HG03565 (cell line): ENCODE measurements around the gene PSMC2.
"Not testable (repeated sequence)": the region's sequence is repeated elsewhere in the genome, so short reads cannot be mapped to it uniquely, and the experiment has no call there.

ENCODE experiments used
- ATAC-seq: cut with Tn5 transposase; IDR thresholded peaks from one replicate; pipeline ENCODE4 v1.9.1; 2021; ENCODE audit warnings: mild to moderate bottlenecking, moderate library complexity; ENCODE audit not compliant: unreplicated experiment

PSMC2 gene

DNA sequence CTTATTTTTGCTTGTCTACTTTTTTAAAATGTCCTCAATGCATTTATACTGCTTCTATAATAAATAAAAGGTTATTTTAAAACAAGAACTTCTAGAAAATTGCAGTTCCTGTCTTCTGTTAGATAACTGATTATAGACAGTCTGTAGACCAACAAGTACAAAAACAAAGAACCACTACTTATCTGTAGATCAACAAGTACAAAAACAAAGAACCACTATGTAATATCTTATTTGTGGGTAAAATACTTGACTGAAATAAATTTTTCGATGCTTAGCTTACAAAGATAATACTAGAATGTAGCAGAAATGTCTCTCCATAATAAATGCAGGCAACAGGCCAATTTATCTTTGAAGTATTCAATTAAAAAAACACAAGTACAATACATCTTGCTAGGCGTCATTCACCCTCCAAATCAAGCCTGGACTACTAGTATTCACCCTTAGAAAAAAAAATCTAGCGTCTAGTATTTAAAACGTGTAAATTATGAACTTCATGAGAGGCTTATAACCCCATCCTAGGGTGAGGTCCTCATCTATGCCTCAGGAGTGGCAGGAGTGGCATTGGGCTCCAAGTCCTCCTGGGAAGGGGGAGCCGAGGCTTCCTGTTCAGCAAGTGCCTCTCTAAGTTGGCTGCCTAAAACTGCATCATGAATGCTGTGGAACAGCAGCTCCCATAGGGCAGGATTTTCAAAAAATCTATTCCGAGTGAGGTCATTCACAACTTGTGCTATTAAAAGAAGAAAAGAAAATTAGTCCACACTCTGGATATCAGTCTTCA lies 26.6 kb downstream of the PSMC2 start:
- no peak for ATAC-seq

DNA sequence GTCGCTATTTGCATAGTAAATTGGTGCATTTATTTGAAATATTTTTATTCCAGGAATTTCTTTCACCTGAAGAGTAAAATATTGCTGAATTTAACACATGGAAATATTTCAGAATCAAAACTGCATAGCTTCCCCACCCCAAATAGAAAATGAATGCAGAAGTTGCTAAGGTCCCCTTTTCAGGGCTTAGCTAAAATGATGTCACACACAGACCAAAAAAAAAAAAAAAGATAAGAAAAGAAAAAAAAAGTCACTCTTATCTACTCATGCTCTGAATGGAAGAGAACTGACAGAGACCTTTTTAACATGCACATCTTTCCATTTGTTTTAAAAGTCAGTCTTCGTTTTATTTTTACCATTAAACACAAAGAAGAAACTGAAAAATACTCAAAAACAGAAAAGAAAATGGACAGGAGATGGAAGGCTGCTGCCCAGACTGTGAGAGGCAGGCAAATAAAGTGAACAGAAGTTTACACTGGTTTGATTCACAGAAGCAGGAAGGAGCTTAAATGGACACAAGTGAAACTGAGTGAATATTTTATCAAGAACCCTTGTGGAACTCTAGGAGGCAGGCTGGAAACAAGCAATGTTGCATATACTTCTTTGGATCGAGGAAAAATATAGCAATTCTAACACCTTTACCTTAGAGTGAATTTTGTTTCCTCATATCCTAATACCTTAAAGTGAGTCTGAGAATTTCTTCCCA lies 32.0 kb downstream of the PSMC2 start:
- ATAC-seq: no peak

DNA sequence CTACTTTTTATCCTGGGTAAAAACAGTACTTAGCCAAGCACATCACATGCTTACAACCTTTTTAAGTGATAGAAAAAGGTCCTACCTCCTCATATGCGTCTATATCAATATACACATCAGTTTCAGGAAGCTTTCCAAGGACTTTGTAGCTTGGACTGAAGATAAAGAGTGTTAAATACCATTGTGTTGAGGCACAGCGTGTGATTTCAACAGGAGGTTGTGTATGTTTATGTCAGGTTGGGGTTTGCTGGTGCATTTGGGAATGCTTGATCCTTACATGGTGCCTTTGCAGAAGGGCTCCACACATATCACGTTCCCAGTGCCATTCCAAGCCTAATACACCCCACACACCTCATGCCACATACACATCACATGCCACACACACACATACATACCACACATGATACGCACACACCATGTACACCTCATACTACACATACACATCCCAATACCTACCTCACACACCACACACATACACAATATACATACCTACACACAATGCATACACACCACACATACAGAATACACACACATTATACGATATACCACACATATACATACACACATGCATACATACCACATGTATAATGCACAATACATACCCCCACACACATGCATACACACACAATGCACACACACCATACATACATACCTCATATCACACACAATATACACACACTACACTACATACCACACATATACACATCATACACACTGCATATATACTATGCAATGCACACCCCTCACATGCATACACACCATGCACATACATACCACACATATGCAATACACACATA lies 33.1 kb downstream of the PSMC2 start:
- no peak for ATAC-seq

DNA sequence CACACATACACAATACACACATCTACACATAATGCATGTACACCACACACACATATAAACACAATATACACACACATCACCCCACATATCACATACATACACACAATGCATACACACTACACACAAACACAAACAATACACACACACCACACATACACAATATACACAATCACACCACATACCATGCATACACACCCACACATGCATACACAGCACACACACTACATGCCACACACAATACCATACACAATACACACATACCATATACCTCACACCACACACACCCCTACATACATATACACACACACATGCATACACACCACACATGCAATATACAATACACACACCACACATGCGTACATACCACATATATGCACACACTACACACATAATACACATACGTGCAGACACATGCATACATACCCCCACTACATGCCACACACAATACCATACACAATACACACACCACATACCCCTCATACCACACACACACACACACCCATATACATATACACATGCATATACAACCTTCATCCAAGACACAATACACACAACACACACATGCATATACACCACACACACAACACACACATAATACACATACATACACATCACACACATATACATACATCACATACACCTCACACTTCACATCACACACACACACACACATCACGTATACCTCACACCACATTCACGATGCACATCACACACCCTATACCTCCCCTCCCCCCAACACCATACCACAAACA lies 34.0 kb downstream of the PSMC2 start:
- no peak for ATAC-seq

DNA sequence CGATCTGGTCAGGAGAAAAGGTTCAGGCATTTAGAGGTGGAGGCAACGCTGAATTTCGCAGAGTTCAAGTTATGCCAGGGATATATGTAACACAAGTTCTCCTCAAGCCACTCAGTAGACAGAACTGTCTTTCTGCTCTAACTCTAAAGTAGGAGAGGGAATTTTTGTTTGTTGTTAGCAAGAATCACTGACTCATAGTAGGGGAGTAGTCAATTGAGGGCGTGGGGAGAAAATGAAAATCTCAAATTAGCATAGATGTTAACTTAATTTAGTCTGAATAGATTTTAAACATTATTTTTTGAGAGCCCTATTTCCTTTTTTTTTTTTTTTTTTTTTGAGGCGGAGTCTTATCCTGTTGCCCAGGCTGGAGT lies 34.6 kb downstream of the PSMC2 start:
- ATAC-seq: no peak

DNA sequence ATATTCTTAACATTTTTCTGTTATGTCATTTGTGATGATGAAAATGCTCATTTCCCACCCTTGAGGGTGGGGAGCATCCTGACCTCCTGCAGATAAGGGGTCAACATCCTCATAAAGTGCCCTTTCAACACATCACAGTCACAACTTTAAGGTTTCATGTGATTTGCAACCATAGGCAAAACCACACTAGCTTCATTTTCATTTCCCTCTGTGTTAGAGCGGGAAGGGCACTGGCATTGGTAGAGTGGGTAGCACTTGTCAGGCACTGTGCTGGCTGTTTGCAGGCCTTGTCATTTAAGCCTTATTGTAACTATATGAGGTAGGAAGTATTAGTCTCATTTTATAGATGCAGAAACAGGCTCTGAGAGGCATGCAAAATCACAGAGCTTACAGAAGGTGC lies 39.8 kb downstream of the PSMC2 start:
- ATAC-seq: no peak

DNA sequence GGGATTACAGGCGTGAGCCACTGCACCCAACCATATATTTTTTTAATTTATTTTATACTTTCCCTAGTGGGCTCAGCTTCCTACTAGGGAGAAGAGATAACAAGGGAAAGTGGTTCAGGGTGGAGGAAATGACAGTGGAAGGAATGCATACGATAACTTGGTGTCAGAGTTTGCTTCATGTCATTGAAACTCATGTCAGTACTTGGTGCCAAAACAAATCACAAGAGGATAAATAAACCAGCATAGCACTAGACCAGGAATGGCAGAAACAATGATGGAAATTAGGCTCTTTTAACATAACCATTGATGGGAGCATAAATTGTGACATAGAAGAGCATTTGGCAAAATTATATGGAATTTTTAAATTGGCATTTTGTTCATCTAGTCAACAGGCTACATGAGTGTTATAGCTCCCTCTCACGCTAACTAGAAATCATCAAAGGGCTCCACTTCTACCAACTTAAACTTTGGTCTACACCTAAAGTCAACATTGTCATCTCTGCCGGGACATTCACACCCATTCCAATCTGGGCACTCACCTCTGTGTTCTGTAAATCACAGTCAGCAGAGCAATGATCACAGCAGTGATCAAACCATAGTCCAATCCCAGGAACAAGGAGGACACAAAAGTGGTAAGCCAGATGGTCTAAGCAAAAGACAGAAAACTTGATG lies 41.2 kb downstream of the PSMC2 start:
- no peak for ATAC-seq

DNA sequence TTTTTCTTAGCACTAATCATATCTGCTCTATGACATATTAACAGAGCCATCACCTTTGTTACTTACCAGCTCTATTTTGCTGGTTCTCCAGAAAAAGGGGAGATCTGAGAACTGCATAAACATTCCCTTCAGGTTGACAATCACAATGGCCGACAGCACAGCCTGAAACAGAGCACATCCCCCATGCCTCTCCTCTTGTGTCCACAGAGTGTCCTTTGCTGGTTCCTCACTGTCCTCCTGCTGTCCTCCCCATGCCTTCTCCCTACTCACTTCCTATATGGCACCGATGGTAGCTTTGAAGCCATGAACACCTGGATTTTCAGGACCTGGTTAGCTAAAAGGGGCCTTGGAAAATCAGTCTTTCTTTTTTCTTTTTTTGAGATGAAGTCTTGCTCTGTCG lies 41.8 kb downstream of the PSMC2 start:
- ATAC-seq: no peak

DNA sequence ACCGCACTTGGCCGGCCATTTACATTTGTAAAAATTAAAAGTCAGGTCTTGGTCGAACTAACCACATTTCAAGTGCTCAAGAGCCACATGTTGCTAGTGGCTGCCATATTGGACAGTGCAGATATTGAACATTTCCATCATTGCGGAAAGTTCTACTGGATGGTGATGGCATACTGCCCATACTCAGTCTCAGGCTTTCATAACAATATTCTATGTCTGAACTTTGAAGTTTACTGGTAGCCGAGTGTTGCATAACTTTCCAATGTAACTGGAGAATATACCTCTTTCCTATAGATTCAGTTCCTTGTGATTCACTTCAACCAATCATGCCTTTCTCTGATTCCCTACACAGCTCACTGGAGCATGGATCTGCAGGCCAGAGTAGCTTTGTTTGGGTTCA lies 43.7 kb downstream of the PSMC2 start:
- no peak for ATAC-seq

DNA sequence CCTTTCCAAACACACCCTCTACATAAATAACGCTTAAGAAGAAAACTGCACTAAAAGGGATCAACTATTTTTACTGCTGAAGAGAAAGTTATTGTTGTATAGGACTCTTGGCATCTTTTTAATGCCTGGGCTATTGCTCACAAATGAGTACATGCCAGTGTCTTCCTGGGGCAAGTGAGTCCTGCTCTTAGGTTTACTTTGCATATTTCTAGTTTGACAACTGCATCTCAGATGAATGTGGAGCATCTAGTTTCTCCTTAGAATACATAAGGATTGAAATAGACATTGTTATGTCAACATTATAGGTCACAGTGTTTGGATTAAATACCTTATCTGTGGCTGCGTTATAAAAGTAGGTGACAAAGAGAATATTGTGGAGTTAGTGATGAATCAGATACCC lies 44.5 kb downstream of the PSMC2 start:
- no peak for ATAC-seq

DNA sequence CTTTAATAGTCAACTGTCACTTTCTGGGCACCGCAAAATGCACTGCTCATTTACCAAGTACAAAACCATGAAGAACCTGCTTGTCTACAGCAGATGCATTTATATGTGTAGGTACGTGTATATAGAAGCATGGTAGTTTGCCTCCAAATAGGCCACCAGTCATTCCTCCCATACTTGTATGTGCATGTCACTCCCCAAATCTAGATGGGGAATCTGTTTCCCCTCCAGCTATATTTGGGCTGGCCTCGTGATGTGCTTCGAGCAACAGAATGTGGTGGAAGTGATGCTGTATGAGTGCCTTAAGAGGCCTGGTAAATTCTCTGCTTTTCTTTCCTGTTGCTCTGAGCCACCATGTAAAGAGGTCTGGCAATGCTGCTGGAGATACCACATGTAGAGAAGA lies 47.1 kb downstream of the PSMC2 start:
- no peak for ATAC-seq

DNA sequence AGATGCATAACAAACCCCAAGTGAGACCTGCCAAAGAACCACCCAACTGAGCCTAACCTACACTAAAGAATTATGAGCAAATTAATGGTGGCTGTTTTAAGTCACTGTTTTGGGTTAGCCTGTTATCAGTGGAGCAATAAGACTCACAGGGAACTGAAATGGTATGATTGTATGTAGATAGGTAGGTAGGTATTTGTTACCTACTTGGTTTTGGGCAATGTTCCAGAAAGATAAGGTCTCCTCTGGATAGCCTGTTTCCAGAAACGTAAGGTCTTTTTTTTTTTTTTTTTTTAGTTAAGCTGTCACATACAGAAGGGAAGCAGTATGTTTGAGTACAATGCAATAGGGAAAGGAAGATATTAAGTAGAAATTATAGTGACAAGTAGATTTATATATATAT lies 47.6 kb downstream of the PSMC2 start:
- ATAC-seq: no peak

DNA sequence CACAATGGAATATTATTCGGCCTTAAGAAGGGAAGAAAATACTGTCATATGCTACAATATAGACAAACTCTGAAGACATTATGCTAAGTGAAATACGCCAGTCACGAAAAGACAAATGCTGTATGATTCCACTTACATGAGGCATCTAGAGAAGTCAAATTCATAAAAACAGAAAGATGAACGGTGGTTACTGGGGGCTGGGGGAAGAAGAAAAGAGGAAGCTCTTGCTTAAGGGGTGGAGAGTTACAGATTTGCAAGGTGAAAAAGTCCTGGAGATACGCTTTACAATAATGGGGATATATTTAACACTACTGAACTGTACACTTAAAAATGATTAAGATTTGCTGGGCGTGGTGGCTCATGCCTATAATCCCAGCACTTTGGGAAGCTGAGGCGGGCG lies 49.0 kb downstream of the PSMC2 start:
- no peak for ATAC-seq

DNA sequence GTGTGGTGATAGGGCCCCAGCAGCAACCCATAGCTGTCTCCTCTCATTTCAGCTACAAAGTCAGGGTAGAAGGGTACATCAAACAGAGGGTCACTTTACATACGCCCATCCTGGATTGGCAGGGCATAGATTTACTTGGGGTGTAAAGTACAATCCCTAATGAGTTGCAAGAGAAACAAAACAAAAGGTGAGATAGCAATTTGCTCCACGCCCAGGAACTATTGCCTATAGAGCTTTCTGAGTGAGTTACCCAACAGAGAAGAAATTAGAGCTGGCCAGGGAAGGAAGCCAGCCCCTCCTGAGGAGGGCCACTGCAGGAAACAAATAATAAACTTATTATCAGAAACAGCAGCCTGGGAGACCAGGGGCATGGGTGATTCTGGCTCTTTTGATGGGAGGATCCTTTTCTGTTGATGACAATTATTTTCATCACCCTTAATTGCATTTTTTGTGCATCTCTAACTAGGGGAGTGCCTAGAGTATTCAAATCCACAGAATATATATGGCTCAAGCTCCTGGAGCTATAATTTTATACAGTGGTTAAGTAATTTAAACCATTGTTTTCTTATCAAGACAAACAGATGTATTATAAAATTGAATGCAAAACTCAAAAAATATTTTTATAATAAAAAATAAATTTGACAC lies 51.2 kb downstream of the PSMC2 start:
- ATAC-seq: no peak

DNA sequence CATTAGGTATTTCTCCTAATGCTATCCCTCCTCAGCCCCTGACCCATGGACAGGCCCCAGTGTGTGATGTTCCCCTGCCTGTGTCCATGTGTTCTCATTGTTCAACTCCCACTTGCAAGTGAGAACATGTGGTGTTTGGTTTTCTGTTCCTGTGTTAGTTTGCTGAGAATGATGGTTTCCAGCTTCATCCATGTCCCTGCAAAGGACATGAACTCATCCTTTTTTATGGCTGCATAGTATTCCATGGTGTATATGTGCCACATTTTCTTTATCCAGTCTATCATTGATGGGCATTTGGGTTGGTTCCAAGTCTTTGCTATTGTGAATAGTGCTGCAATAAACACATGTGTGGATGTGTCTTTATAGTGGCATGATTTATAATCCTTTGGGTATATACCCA lies 52.2 kb downstream of the PSMC2 start:
- not testable (repeated sequence) for ATAC-seq

DNA sequence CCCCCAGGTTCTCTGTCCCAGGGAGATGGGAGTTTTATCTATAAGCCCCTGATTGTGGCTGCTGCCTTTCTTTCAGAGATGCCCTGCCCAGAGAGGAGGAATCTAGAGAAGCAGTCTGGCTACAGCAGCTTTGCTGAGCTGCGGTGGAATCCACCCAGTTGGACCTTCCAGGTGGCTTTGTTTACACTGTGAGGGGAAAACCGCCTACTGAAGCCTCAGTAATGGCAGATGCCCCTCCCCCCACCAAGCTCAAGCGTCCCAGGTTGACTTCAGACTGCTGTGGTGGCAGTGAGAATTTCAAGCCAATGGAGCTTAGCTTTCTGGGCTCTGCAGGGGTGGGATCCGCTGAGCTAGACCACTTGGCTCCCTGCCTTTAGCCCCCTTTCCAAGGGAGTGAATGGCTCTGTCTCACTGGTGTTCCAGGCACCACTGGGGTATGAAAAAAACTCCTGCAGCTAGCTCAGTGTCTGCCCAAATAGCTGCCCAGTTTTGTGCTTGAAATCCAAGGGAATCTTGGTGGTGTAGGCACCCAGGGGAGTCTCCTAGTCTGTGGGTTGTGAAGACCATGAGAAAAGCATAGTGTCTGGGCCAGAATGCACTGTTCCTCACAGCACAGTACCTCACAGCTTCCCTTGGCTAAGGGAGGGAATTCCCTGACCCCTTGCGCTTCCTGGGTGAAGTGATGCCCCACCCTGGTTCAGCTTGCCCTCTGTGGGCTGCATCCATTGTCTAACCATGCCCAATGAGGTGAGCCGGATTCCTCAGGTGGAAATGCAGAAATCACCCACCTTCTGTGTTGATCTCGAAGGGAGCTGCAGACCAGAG lies 58.6 kb downstream of the PSMC2 start:
- ATAC-seq: not testable (repeated sequence)

DNA sequence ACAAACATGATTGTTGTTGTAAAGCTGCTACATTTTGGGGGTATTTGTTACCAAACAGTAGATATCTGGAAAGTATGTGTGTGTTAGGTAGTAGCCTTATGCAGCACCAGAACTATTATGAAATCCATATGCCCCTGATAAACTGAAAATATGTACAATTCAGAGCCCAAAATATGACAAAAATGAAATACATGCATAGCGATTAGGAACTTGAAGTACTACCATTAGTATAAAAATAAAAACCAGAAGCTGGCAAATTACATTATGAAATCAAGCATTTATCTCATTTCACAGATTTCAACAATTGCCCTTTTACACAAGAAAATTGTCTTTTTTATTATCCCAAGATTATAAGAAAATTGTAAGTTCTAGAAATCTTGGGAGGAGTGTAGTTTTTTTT lies 64.7 kb downstream of the PSMC2 start:
- ATAC-seq: no peak

DNA sequence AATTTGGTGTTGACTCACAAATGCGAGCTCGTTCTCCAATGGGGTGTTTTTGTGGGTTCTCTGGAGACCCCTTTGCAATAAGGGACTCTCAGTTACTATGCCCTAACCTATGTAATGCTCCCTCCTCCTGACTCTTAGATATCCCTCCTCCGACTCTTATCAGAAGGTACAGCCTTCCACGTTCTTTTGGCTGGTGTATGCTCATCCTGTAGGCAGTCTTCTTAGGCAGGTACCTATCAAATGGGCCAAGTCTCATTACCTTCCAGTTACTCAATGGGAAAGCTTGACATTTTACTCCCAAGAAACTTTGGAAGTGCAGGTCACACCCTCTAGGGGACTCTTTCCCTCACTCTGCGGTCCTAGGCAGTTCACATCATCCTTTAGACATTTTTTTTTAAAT lies 66.0 kb downstream of the PSMC2 start:
- ATAC-seq: no peak

DNA sequence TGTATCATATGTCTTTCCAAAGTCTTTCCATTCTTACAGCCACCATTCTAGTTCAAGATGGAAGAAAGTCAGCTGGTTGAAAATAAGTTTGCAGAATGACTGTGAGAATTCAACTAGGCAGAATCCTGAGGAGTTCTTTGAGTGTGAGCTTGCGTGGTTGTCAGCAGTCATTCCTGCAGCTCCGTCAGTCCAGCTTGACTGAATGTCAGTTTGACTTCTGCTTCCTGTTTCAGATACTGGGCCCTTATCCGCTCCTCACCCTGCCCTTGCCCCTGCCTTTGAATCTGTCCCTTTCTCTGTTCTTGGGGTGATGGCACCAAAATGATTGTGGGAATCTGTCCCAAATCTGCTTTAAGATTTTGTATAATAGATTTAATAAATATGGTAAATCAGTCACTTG lies 70.8 kb downstream of the PSMC2 start:
- ATAC-seq: no peak
